Ovary (tissue), 3 donors: ENCODE results near the gene HK1.

ENCODE experiments used
- EP300 ChIP-seq: sonication (generic); formaldehyde crosslinking; IDR thresholded peaks from one replicate; pipeline ENCODE4 v1.6.1; 2017; ENCODE audit warnings: antibody characterized with exemption
- POLR2A ChIP-seq: fragments of 450-650 bp; IDR thresholded peaks from one replicate; pipeline ENCODE4 v1.6.1; 2017; ENCODE audit warnings: antibody characterized with exemption, mild to moderate bottlenecking, moderate library complexity
- TF ChIP-seq, protein P1 (sequence below), 3 donors: fragments of 450-650 bp in 2 of 3; fragments of 200-600 bp in 1 of 3; IDR thresholded peaks; one replicate each; pipeline versions ENCODE4 v1.5.1 to v1.8.0; 2016 to 2022; ENCODE audit warnings: antibody characterized with exemption in 3 of 3, mild to moderate bottlenecking in 1 of 3
- donor health status: DM: no; HTN: no; CAD: no.

DNA sequence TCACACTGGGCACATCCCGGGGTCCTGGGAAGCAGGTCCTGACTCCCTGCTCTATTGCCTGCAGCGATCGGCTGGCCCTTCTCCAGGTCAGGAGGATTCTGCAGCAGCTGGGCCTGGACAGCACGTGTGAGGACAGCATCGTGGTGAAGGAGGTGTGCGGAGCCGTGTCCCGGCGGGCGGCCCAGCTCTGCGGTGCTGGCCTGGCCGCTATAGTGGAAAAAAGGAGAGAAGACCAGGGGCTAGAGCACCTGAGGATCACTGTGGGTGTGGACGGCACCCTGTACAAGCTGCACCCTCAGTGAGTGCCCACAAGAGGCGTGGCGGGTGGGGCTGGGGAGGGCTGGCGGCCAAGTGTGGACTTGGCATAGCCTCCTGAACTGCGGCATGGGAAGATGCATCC lies 12.8 kb upstream of the HK1 start:
- TF ChIP-seq EP300 (no peak), POLR2A (no peak)
- TF ChIP-seq, protein P1, sequence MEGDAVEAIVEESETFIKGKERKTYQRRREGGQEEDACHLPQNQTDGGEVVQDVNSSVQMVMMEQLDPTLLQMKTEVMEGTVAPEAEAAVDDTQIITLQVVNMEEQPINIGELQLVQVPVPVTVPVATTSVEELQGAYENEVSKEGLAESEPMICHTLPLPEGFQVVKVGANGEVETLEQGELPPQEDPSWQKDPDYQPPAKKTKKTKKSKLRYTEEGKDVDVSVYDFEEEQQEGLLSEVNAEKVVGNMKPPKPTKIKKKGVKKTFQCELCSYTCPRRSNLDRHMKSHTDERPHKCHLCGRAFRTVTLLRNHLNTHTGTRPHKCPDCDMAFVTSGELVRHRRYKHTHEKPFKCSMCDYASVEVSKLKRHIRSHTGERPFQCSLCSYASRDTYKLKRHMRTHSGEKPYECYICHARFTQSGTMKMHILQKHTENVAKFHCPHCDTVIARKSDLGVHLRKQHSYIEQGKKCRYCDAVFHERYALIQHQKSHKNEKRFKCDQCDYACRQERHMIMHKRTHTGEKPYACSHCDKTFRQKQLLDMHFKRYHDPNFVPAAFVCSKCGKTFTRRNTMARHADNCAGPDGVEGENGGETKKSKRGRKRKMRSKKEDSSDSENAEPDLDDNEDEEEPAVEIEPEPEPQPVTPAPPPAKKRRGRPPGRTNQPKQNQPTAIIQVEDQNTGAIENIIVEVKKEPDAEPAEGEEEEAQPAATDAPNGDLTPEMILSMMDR (IDR thresholded peaks at IDR 0.05): no peak
